ENCODE data around the gene KIF1A. TPM values are rescaled to one million over a fixed set of nuclear protein-coding genes. Genes with fewer than 3 reads are reported as not detected.

Gene KIF1A
- total and polyA plus RNA-seq, 2 of the 8 experiments (the other 6 are each of a cell fraction or from before 2014, with no cell fraction given), result 61.3 to 281 TPM

DNA sequence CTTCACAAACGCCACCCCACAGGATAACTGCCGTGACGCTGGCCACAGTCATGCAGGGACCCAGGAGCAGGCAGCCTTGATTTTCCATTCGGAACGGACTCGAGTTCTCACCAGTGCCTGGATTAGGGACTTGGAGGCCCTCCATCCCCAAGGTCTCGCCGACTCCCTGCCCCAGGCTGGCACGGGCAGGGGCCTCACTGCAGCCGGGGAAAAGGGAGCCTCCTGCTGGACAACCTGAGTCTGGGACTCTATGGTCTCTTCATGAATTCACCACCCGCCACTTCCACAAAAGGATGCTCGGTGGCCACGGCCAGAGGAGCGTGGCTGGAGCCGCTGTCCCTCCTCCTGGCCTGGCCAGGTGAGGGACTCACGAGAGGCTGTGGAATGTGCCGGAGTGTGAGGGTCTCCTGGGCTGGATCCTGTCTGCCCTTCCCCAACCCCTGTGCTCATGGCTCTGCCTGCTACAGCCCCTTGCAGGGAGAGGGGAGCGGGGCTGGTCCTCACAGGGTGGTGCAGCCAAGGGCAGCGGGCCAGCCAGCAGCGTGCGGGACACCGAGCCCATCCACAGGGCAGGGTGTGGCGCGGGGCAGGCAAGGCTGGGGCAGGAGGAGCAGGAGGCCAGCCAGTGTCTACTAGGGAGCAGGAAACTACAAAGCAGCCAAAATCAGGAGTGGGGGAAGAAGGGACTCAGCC, 86.1 kb downstream of the KIF1A start:
- Histone ChIP-seq H4K8ac (ENCODE audit: extremely low read depth, insufficient read depth, low read length) (no peak overlapping the region), H3K56ac (replicated peaks; ENCODE audit: insufficient read length, low read depth, low read length) (no peak overlapping the region), H3K36me3 (ENCODE audit: control insufficient read depth in 2 of 4, insufficient read depth in 4 of 4, low read length in 3 of 4) (peaks cover 17 to 61% (median 41%) of the 10 kb centered on the region in 4 experiments), H4K20me1 (replicated peaks in 1 of 2; ENCODE audit: control insufficient read depth in 1 of 2, insufficient read depth in 2 of 2, low read length in 2 of 2) (peaks cover 7 to 17% of the 10 kb centered on the region in 2 experiments), H3K4me1 (replicated peaks in 1 of 4; ENCODE audit: control insufficient read depth in 3 of 4, insufficient read depth in 4 of 4, low read length in 3 of 4) (no peaks in the 10 kb centered on the region; a peak in 1 of 7 replicates), H2BK120ac (replicated peaks; ENCODE audit: low read depth, low read length) (no peak overlapping the region), H3K9me3 (ENCODE audit: insufficient read depth in 2 of 2, low read depth in 1 of 2, low read length in 1 of 2) (no peaks in the 10 kb centered on the region), H3K4me2 (ENCODE audit: insufficient read depth in 1 of 2, low read depth in 2 of 2, low read length in 2 of 2) (no peak overlapping the region), H3K18ac (ENCODE audit: extremely low read depth, low read length) (no peak overlapping the region), H3K79me1 (ENCODE audit: low read depth, low read length) (peaks cover 3% of the 10 kb centered on the region; the same call in 1 of the 2 replicates), H4K5ac (ENCODE audit: insufficient read length, low read depth, low read length) (no peak overlapping the region), H3K27ac (ENCODE audit: low read depth, low read length) (no peak overlapping the region), H2AK5ac (ENCODE audit: low read depth, low read length) (no peak overlapping the region), H2BK12ac (ENCODE audit: low read depth, low read length) (no peak overlapping the region), H3K14ac (ENCODE audit: insufficient read length) (no peak overlapping the region), H2BK15ac (ENCODE audit: low read length) (no peak overlapping the region), H3K23ac (ENCODE audit: insufficient read length) (no peak overlapping the region), H2BK5ac (ENCODE audit: low read depth, low read length) (no peak overlapping the region), H3K9ac (replicated peaks in 1 of 4; ENCODE audit: extremely low read depth in 1 of 4, low read depth in 3 of 4, low read length in 3 of 4) (no peak overlapping the region), H3K4ac (replicated peaks; ENCODE audit: insufficient read length, low read depth, low read length) (no peak overlapping the region), H3K23me2 (ENCODE audit: low read depth, low read length) (peaks cover 4% of the 10 kb centered on the region; the same call in 1 of the 2 replicates), H3K79me2 (ENCODE audit: control insufficient read depth in 1 of 2, insufficient read depth in 2 of 2, low read length in 2 of 2) (no peaks in the 10 kb centered on the region), H2AFZ (ENCODE audit: low read length) (no peak overlapping the region), H3K4me3 (ENCODE audit: extremely low read depth in 1 of 4, insufficient read depth in 2 of 4, low read depth in 3 of 4, low read length in 4 of 4) (no peak overlapping the region), H4K91ac (replicated peaks; ENCODE audit: insufficient read length, low read length) (no peak overlapping the region), H2BK20ac (ENCODE audit: low read length) (no peak overlapping the region), H3K27me3 (replicated peaks in 1 of 4; ENCODE audit: control insufficient read depth in 3 of 4, extremely low read depth in 1 of 4, insufficient read depth in 3 of 4, low read length in 3 of 4) (no peaks in the 10 kb centered on the region)
- ChIA-PET POLR2A (ENCODE audit: partially characterized antibody) (interaction anchor here (1.0 kb wide), 1 partner anchor 86 kb away, joined by 4 read pairs; the partner anchor contains the start of gene KIF1A), CTCF (ENCODE audit: partially characterized antibody) (no interaction called here)
- DNase-seq (ENCODE audit: low read depth in 1 of 2, low spot score in 2 of 2) (no peak), FAIRE-seq (no peak)
- TF ChIP-seq CBX5 (IDR thresholded peaks at IDR 0.05; ENCODE audit: low read depth, low read length), result no peak
- TF ChIP-seq, protein P1, sequence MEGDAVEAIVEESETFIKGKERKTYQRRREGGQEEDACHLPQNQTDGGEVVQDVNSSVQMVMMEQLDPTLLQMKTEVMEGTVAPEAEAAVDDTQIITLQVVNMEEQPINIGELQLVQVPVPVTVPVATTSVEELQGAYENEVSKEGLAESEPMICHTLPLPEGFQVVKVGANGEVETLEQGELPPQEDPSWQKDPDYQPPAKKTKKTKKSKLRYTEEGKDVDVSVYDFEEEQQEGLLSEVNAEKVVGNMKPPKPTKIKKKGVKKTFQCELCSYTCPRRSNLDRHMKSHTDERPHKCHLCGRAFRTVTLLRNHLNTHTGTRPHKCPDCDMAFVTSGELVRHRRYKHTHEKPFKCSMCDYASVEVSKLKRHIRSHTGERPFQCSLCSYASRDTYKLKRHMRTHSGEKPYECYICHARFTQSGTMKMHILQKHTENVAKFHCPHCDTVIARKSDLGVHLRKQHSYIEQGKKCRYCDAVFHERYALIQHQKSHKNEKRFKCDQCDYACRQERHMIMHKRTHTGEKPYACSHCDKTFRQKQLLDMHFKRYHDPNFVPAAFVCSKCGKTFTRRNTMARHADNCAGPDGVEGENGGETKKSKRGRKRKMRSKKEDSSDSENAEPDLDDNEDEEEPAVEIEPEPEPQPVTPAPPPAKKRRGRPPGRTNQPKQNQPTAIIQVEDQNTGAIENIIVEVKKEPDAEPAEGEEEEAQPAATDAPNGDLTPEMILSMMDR (IDR thresholded peaks at IDR 0.05; ENCODE audit: control extremely low read depth in 1 of 3, insufficient read depth in 1 of 3, low read depth in 1 of 3, low read length in 3 of 3), result peak in 1 of 3 experiments; percentile 16; a peak in 1 of 4 replicates
- no peak for TF ChIP-seq CREB1 (IDR thresholded peaks at IDR 0.05)
- no peak for TF ChIP-seq NANOG (IDR thresholded peaks at IDR 0.05; ENCODE audit: insufficient read depth, low read depth, low read length, poor library complexity, severe bottlenecking)
- WGBS, 2 experiments (ENCODE audit: extremely low coverage in 1 of 2, insufficient coverage in 1 of 2, insufficient read length in 1 of 2, insufficient replicate concordance in 2 of 2, low coverage in 1 of 2, low lambda C conversion rate in 2 of 2, missing lambda C conversion rate in 1 of 2), result 95% methylated on average over 17 of the region's 24 CpGs; no CpG with 5 or more reads in 1 of the 2 experiments
